Measurements from ENCODE around the gene HERC2.
"Not testable (repeated sequence)": the region's sequence is repeated elsewhere in the genome, so short reads cannot be mapped to it uniquely, and the experiment has no call there.

HERC2 gene

GRCh38 chr15:28322129-28322588, at the start of gene HERC2:
HERC2 (minus strand) TSS chr15:28322179; CDS start chr15:28321433, 746 bp downstream.
- DNase-seq (ENCODE audit: low read depth in 2 of 2, low spot score in 1 of 2) = not testable (repeated sequence)

- not testable (repeated sequence) for DNase-seq (ENCODE audit: low read depth in 2 of 2, low spot score in 1 of 2)
These were observed 43.5 kb upstream of the HERC2 start for GRCh38 chr15:28365502-28365901.

GRCh38 chr15:28357984-28358383, 36.0 kb upstream of the HERC2 start, which contains the start of gene GOLGA6L24:
GOLGA6L24 (minus strand) TSS chr15:28358084; CDS start chr15:28358023, 61 bp downstream.
- DNase-seq (ENCODE audit: low read depth in 2 of 2, low spot score in 1 of 2) = not testable (repeated sequence)

GRCh38 chr15:28321358-28322078, 461 bp downstream of the HERC2 start:
- not testable (repeated sequence) for DNase-seq (ENCODE audit: low read depth in 2 of 2, low spot score in 1 of 2)

GRCh38 chr15:28319725-28320124, 2.3 kb downstream of the HERC2 start:
- DNase-seq (ENCODE audit: low read depth in 2 of 2, low spot score in 1 of 2) = not testable (repeated sequence)

- not testable (repeated sequence) for DNase-seq (ENCODE audit: low read depth in 2 of 2, low spot score in 1 of 2)
These were observed 3.2 kb downstream of the HERC2 start for GRCh38 chr15:28318828-28319227.

- DNase-seq (ENCODE audit: low read depth in 2 of 2, low spot score in 1 of 2) = not testable (repeated sequence)
These were observed 3.9 kb downstream of the HERC2 start for GRCh38 chr15:28318122-28318521.

- not testable (repeated sequence) for DNase-seq (ENCODE audit: low read depth in 2 of 2, low spot score in 1 of 2)
These were observed 5.0 kb downstream of the HERC2 start for GRCh38 chr15:28316958-28317357.

GRCh38 chr15:28310454-28310853, 11.5 kb downstream of the HERC2 start:
- not testable (repeated sequence) for DNase-seq (ENCODE audit: low read depth in 2 of 2, low spot score in 1 of 2)

GRCh38 chr15:28308718-28309117, 13.3 kb downstream of the HERC2 start:
- not testable (repeated sequence) for DNase-seq (ENCODE audit: low read depth in 2 of 2, low spot score in 1 of 2)

- not testable (repeated sequence) for DNase-seq (ENCODE audit: low read depth in 2 of 2, low spot score in 1 of 2)
These were observed 16.3 kb downstream of the HERC2 start for GRCh38 chr15:28305700-28306099.

- not testable (repeated sequence) for DNase-seq (ENCODE audit: low read depth in 2 of 2, low spot score in 1 of 2)
These were observed 24.5 kb downstream of the HERC2 start for GRCh38 chr15:28297434-28297833.

- DNase-seq (ENCODE audit: low read depth in 2 of 2, low spot score in 1 of 2) = not testable (repeated sequence)
These were observed 25.2 kb downstream of the HERC2 start for GRCh38 chr15:28296814-28297213.

GRCh38 chr15:28295009-28295563, 26.9 kb downstream of the HERC2 start:
- not testable (repeated sequence) for DNase-seq (ENCODE audit: low read depth in 2 of 2, low spot score in 1 of 2)

GRCh38 chr15:28294560-28294959, 27.4 kb downstream of the HERC2 start:
- DNase-seq (ENCODE audit: low read depth in 2 of 2, low spot score in 1 of 2) = not testable (repeated sequence)

- no peak for DNase-seq (ENCODE audit: low read depth in 2 of 2, low spot score in 1 of 2)
These were observed 32.1 kb downstream of the HERC2 start for GRCh38 chr15:28289694-28290463.

GRCh38 chr15:28288830-28289693, 32.9 kb downstream of the HERC2 start:
- DNase-seq (ENCODE audit: low read depth in 2 of 2, low spot score in 1 of 2) = not testable (repeated sequence)

- not testable (repeated sequence) for DNase-seq (ENCODE audit: low read depth in 2 of 2, low spot score in 1 of 2)
These were observed 35.3 kb downstream of the HERC2 start for GRCh38 chr15:28286659-28287058.

GRCh38 chr15:28286031-28286430, 35.9 kb downstream of the HERC2 start:
- no peak for DNase-seq (ENCODE audit: low read depth in 2 of 2, low spot score in 1 of 2)

GRCh38 chr15:28281876-28282275, 40.1 kb downstream of the HERC2 start:
- no peak for DNase-seq (ENCODE audit: low read depth in 2 of 2, low spot score in 1 of 2)

- DNase-seq (ENCODE audit: low read depth in 2 of 2, low spot score in 1 of 2) = no peak
These were observed 47.3 kb downstream of the HERC2 start for GRCh38 chr15:28274635-28275034.

Data from stimulated activated CD8-positive, alpha-beta memory T cell treated with anti-CD3 and anti-CD28 coated beads, Interleukin-4, amount 100 ng/mL, for 1 hour (primary cell).